A549 treated with GW870086 at 1 μM for 4 hours (cell line): ENCODE measurements around the gene PI16. TPM values are rescaled to one million over a fixed set of nuclear protein-coding genes. Genes with fewer than 3 reads are reported as not detected.

Experiments
- total RNA-seq: library from RNA; stranded (reverse); fragments of 200-300 nt; extraction: Qiagen RNA extraction; gene quantifications from 5 replicates; pipeline ENCODE4 v1.2.3, GENCODE V29; 2022; ENCODE audit warnings: low read depth

Gene PI16
- total RNA-seq: not detected in 5 replicates

GRCh38 chr6:36954262-36954931 lies at the start of gene PI16:
TSS of gene PI16 (plus strand) at chr6:36954738. CDS start at chr6:36954761, 23 bp downstream.

GRCh38 chr6:36985808-36986703 lies 31.5 kb downstream of the PI16 start, which contains the start of gene MTCH1:
TSS of gene MTCH1 (minus strand) at chr6:36986196. CDS start at chr6:36986173, 23 bp downstream.

GRCh38 chr6:37005061-37005810 lies 50.7 kb downstream of the PI16 start, which contains the start of gene FGD2:
TSS of gene FGD2 (plus strand) at chr6:37005655. CDS start at chr6:37005818, 163 bp downstream.

Other genes with a start within 250 kb of the PI16 start
- gene CPNE5, start 115.3 kb upstream of the PI16 start, total RNA-seq: 0.10 to 0.13 TPM (median 0.12 TPM) in 4 of 5 replicates, not detected in the other
- gene PPIL1, start 79.9 kb upstream of the PI16 start, total RNA-seq: 41.3 to 48.3 TPM (median 43.6 TPM) in 5 replicates
- 15.1 to 17.2 TPM (median 17.0 TPM) in 5 replicates for gene C6orf89, start 68.8 kb upstream of the PI16 start, total RNA-seq
- 112 to 135 TPM (median 133 TPM) in 5 replicates for gene MTCH1, start 31.5 kb downstream of the PI16 start, total RNA-seq
- not detected in 5 replicates for gene FGD2, start 50.9 kb downstream of the PI16 start, total RNA-seq
- 10.1 to 14.5 TPM (median 13.4 TPM) in 5 replicates for gene PIM1, start 215.4 kb downstream of the PI16 start, total RNA-seq